Activated gamma-delta T cell treated with anti-CD3 and anti-CD28 coated beads, Interleukin-2, amount 50 U/mL, for 16 hours (primary cell): Measurements from ENCODE around the gene SLC26A11.
"Not testable (repeated sequence)": the region's sequence is repeated elsewhere in the genome, so short reads cannot be mapped to it uniquely, and the experiment has no call there.

Experiments
- DNase-seq: peaks from one replicate; pipeline ENCODE4 v3.0.0-alpha.2; 2020; ENCODE audit warnings: low read depth

The SLC26A11 gene

GRCh38 chr17:80285237-80285920 is 65.2 kb downstream of the SLC26A11 start:
- DNase-seq: no peak

- no peak for DNase-seq
These were observed 66.4 kb downstream of the SLC26A11 start for GRCh38 chr17:80286638-80286960.

- no peak for DNase-seq
These were observed 66.8 kb downstream of the SLC26A11 start for GRCh38 chr17:80287038-80287437.

- DNase-seq: no peak
These were observed 67.8 kb downstream of the SLC26A11 start for GRCh38 chr17:80287806-80288567.

GRCh38 chr17:80289616-80290015 is 69.4 kb downstream of the SLC26A11 start:
- DNase-seq: no peak

GRCh38 chr17:80290156-80290555 is 69.9 kb downstream of the SLC26A11 start:
- DNase-seq: no peak

GRCh38 chr17:80291260-80291659 is 71.0 kb downstream of the SLC26A11 start:
- no peak for DNase-seq

- no peak for DNase-seq
These were observed 71.7 kb downstream of the SLC26A11 start for GRCh38 chr17:80291691-80292487.

GRCh38 chr17:80292521-80292971 is 72.3 kb downstream of the SLC26A11 start:
- no peak for DNase-seq

GRCh38 chr17:80294210-80294609 is 74.0 kb downstream of the SLC26A11 start:
- DNase-seq: no peak

GRCh38 chr17:80294653-80295052 is 74.4 kb downstream of the SLC26A11 start:
- DNase-seq: no peak

- DNase-seq: no peak
These were observed 74.9 kb downstream of the SLC26A11 start for GRCh38 chr17:80295146-80295545.

- no peak for DNase-seq
These were observed 75.3 kb downstream of the SLC26A11 start for GRCh38 chr17:80295559-80295958.

- no peak for DNase-seq
These were observed 76.0 kb downstream of the SLC26A11 start for GRCh38 chr17:80296221-80296620.

- DNase-seq: no peak
These were observed 77.9 kb downstream of the SLC26A11 start for GRCh38 chr17:80297996-80298560.

- not testable (repeated sequence) for DNase-seq
These were observed 79.3 kb downstream of the SLC26A11 start for GRCh38 chr17:80299350-80300100.

GRCh38 chr17:80300756-80301155 is 80.5 kb downstream of the SLC26A11 start:
- not testable (repeated sequence) for DNase-seq
